DOHH2 (cell line): Measurements from ENCODE around the gene ASGR2.

Experiments
- EZH2phosphoT487 ChIP-seq: fragments of 200-600 bp; sonication (generic); IDR thresholded peaks from 2 replicates; pipeline ENCODE4 v1.6.1; 2017; ENCODE audit warnings: borderline replicate concordance, mild to moderate bottlenecking, antibody characterized with exemption, low read length, moderate library complexity, mixed read lengths
- TF ChIP-seq, protein P1 (sequence below): fragments of 200-600 bp; sonication (generic); IDR thresholded peaks from one replicate; pipeline ENCODE4 v1.5.1; 2014; ENCODE audit warnings: antibody characterized with exemption, mild to moderate bottlenecking, low read depth, low read length; ENCODE audit not compliant: poor library complexity, severe bottlenecking

DNA sequence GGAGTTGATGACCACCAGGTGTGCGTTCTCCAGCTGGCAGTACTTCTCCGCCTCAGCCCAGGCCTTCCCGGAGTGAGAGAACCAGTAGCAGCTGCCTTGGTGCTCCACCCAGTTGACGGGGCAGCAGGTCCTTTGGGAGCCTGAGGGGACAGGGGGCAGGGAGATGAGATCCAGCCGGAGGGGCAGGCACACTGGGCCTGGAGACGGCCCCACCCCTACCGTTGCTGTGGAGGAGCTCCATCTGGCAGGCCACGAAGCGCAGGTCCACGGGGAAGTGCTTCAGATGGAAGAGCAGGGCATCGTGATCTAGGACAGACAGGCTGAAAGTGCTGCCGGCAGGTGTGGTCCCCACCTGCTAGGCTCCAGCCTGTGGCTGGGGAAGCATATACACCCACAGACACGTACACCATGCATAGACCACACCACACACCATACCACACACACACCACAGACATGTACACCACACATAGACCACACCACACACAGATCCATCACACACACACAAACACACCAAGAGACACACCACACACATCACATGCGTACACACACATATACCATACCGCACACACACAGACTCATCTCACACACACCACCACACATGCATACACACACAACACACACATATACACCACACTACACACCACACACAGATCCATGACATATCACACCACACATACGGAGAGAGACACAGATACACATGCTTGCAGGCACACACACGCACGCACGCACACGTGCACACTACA is 7.4 kb downstream of the ASGR2 start:
- TF ChIP-seq, protein P1, sequence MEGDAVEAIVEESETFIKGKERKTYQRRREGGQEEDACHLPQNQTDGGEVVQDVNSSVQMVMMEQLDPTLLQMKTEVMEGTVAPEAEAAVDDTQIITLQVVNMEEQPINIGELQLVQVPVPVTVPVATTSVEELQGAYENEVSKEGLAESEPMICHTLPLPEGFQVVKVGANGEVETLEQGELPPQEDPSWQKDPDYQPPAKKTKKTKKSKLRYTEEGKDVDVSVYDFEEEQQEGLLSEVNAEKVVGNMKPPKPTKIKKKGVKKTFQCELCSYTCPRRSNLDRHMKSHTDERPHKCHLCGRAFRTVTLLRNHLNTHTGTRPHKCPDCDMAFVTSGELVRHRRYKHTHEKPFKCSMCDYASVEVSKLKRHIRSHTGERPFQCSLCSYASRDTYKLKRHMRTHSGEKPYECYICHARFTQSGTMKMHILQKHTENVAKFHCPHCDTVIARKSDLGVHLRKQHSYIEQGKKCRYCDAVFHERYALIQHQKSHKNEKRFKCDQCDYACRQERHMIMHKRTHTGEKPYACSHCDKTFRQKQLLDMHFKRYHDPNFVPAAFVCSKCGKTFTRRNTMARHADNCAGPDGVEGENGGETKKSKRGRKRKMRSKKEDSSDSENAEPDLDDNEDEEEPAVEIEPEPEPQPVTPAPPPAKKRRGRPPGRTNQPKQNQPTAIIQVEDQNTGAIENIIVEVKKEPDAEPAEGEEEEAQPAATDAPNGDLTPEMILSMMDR: no peak
- TF ChIP-seq EZH2phosphoT487: no peak
